Panc1 (cell line): ENCODE data around the gene INHA. TPM values are rescaled to one million over a fixed set of nuclear protein-coding genes. Genes with fewer than 3 reads are reported as not detected.
A peak's percentile ranks its signal among the peaks of the same experiment; 100 is the strongest.

Source experiments
- ATAC-seq: fragments of 200-7000 bp; cut with Tn5 transposase; 2 replicates; pipeline ENCODE4 v1.9.1; 2020; ENCODE audit warnings: mild to moderate bottlenecking, moderate library complexity
- BruUV-seq: library from RNA; stranded (reverse); fragments of 400-500 nt; replicated peaks from 2 replicates; lab custom pipeline; 2021; lab: Mats Ljungman, UMichigan
- CTCF ChIA-PET: fragments of 300-600 bp; sonication (Branson Sonifier 250); formaldehyde crosslinking; loops from one replicate; lab custom pipeline; 2022; ENCODE audit warnings: antibody characterized with exemption; lab: Charles Lee
- POLR2A ChIA-PET: fragments of 300-600 bp; sonication (Branson Sonifier 250); formaldehyde crosslinking; loops from one replicate; lab custom pipeline; 2022; ENCODE audit warnings: antibody characterized with exemption; lab: Charles Lee
- DNase-seq: peaks from one replicate; pipeline ENCODE4 v3.0.0-alpha.2; 2010; ENCODE audit warnings: low read depth, low spot score
- H3K27ac ChIP-seq: 2 replicates; pipeline ENCODE4 v1.5.1; 2011; ENCODE audit warnings: mild to moderate bottlenecking, low read length, inconsistent platforms
- H3K27me3 ChIP-seq: fragments of 200-500 bp; sonication (Bioruptor generic); 2 replicates; pipeline ENCODE4 v1.6.0; 2014; ENCODE audit warnings: low read length, inconsistent platforms; ENCODE audit not compliant: control insufficient read depth, insufficient read depth
- H3K36me3 ChIP-seq: fragments of 200-500 bp; sonication (Bioruptor generic); 2 replicates; pipeline ENCODE4 v1.5.1; 2014; ENCODE audit warnings: inconsistent platforms, mild to moderate bottlenecking, low read length, moderate library complexity; ENCODE audit not compliant: control insufficient read depth, insufficient read depth
- H3K4me1 ChIP-seq: 2 replicates; pipeline ENCODE4 v1.5.1; 2011; ENCODE audit warnings: inconsistent platforms, mild to moderate bottlenecking, low read length, moderate library complexity; ENCODE audit not compliant: control insufficient read depth, insufficient read depth
- H3K4me3 ChIP-seq, 2 experiments: 2 replicates each; pipeline ENCODE4 v1.5.1; 2011 to 2012; ENCODE audit warnings: low read depth in 2 of 2, low read length in 2 of 2, mild to moderate bottlenecking in 2 of 2, inconsistent platforms in 1 of 2, moderate library complexity in 1 of 2
- H3K9me3 ChIP-seq: fragments of 200-500 bp; sonication (Bioruptor generic); 2 replicates; pipeline ENCODE4 v1.5.1; 2014; ENCODE audit warnings: low read depth, mild to moderate bottlenecking, inconsistent platforms, low read length, moderate library complexity; ENCODE audit not compliant: control insufficient read depth, insufficient read depth
- CTCF ChIP-seq: fragments of 450-650 bp; IDR thresholded peaks from 2 replicates; pipeline ENCODE4 v1.5.1; 2017; ENCODE audit warnings: mild to moderate bottlenecking
- POLR2AphosphoS5 ChIP-seq: IDR thresholded peaks from 2 replicates; pipeline ENCODE4 v1.6.1; 2012; ENCODE audit warnings: mild to moderate bottlenecking, low read depth, low read length, moderate library complexity
- SIN3A ChIP-seq: IDR thresholded peaks from 2 replicates; pipeline ENCODE4 v1.6.1; 2012; ENCODE audit warnings: low read depth, mild to moderate bottlenecking, low read length, moderate library complexity, borderline replicate concordance; ENCODE audit not compliant: insufficient read depth
- TCF7L2 ChIP-seq: IDR thresholded peaks from 2 replicates; pipeline ENCODE4 v1.6.1; 2011; ENCODE audit warnings: mild to moderate bottlenecking, low read depth, low read length, inconsistent platforms
- in situ Hi-C: cut with HindIII; loops from 2 replicates; pipeline ENCODE4 v1.10.0; 2016; ENCODE audit warnings: low sequenced_read_pairs, low pct_unique_long_range_greater_than_20kb
- intact Hi-C: fragments of 100-400 bp; cut with micrococcal nuclease; formaldehyde crosslinking; loops from one replicate; pipeline ENCODE4 v1.10.0; 2022; ENCODE audit not compliant: unreplicated experiment
- total RNA-seq: library from RNA; stranded (reverse); gene quantifications from one replicate; pipeline ENCODE4 v1.2.1, GENCODE V29; 2021; ENCODE audit not compliant: unreplicated experiment
- TF ChIP-seq, protein P1 (sequence below), 2 experiments: IDR thresholded peaks; 2 replicates each; pipeline ENCODE4 v1.6.1; 2011 to 2012; ENCODE audit warnings: low read depth in 2 of 2, control low read depth in 1 of 2, low read length in 1 of 2, mild to moderate bottlenecking in 1 of 2, moderate library complexity in 1 of 2; ENCODE audit not compliant: insufficient read depth in 1 of 2

The INHA gene
- total RNA-seq, 1 experiment from 2014 or later: 1.2 TPM

DNA sequence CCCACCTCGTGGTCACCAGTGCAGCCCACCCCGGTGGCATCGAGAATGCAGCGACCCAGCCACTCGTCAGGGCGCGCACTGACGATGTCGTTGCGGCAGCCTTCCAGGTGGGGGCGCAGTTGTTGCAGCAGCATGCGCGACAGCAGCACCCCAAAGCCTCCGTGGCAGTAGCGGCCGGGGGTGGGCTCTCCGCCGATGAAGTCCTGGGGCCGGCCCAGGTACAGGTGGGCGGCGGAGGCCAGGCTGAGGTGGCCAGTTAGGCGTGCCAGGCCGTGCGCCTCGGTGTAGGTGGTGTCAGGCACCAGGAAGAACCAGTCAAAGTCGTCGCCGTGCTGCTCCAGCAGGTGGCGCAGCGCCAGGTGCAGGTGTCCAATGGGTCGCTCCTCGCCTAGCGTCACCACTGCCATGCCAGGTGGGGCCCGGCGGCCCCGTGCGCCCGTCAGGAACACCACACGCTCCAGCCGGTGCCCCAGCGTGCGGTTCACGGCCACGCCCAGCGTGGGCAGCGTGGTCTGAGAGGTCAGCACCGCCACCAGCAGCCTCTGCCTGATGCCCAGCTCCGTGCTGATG, 30.4 kb upstream of the INHA start:
- in situ Hi-C loops: no loop called here
- peak overlapping the region; percentile 26 to 49 for H3K4me3 ChIP-seq
- no peaks in the 10 kb centered on the region for H3K9me3 ChIP-seq
- BruUV-seq: no TSS peak
- TF ChIP-seq, protein P1, sequence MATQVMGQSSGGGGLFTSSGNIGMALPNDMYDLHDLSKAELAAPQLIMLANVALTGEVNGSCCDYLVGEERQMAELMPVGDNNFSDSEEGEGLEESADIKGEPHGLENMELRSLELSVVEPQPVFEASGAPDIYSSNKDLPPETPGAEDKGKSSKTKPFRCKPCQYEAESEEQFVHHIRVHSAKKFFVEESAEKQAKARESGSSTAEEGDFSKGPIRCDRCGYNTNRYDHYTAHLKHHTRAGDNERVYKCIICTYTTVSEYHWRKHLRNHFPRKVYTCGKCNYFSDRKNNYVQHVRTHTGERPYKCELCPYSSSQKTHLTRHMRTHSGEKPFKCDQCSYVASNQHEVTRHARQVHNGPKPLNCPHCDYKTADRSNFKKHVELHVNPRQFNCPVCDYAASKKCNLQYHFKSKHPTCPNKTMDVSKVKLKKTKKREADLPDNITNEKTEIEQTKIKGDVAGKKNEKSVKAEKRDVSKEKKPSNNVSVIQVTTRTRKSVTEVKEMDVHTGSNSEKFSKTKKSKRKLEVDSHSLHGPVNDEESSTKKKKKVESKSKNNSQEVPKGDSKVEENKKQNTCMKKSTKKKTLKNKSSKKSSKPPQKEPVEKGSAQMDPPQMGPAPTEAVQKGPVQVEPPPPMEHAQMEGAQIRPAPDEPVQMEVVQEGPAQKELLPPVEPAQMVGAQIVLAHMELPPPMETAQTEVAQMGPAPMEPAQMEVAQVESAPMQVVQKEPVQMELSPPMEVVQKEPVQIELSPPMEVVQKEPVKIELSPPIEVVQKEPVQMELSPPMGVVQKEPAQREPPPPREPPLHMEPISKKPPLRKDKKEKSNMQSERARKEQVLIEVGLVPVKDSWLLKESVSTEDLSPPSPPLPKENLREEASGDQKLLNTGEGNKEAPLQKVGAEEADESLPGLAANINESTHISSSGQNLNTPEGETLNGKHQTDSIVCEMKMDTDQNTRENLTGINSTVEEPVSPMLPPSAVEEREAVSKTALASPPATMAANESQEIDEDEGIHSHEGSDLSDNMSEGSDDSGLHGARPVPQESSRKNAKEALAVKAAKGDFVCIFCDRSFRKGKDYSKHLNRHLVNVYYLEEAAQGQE (IDR thresholded peaks at IDR 0.05; ENCODE audit: insufficient read depth in 1 of 2, low read depth in 2 of 2, low read length in 1 of 2): no peak
- peak; percentile 100 for TF ChIP-seq CTCF
- H3K27me3 ChIP-seq: no peaks in the 10 kb centered on the region
- intact Hi-C loops: loop anchor here (2.0 to 5.0 kb wide), 2 partner anchors 86 to 147 kb away; partner anchors contain the start of gene SLC4A3
- CTCF ChIA-PET: interaction anchor here (0.5 to 1.3 kb wide), 7 partner anchors 11 to 510 kb away, joined by 3 to 12 read pairs (median 4); no protein-coding TSS in a partner anchor
- POLR2A ChIA-PET: no interaction called here
- ATAC-seq: peak; percentile 72
- peak; percentile 68 for DNase-seq
- H3K27ac ChIP-seq: no peak overlapping the region
- peaks cover 9% of the 10 kb centered on the region; the same call in 1 of the 2 replicates for H3K4me1 ChIP-seq
- 0 out of 2 replicates have a peak, but pooled peaks cover 2% of the 10 kb centered on the region for H3K36me3 ChIP-seq

DNA sequence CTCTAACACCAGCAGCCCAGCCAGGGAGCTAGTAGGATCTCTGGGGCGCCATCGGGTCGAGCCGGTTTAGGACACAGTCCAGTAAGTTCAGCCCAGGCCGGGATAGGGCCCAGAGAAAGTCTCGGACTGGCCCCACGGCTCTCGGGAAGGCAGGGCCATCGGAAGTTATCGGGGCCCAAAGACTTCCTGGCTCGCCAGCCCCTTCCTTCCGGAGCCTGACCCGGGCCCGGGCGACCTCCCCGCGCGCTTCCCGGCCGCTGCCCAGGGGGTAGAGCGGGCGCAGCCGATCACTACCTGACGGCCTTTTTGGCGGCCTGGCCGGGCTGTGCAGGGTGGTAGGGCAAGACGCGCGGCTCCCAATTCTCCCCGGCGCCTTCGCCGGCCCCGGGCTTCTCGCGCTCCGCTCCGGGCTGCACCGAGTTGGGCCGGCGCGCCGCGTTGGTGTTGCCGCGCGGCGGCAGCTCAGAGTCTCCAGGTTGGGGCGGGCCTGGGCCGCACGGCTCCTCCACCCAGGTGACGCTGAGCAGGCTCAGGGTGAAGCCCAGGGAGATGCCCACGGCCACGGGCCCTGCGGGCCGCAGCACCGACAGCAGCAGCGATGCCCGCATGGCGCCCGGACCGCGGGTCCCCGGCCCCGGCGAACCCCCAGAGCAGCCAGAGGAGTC, 29.0 kb upstream of the INHA start:
- in situ Hi-C loops (no loop called here), intact Hi-C loops (loop anchor here (2.0 to 5.0 kb wide), 2 partner anchors 84 to 146 kb away; partner anchors contain the start of gene SLC4A3)
- Histone ChIP-seq H3K27ac (no peak overlapping the region; the same call in 1 of the 2 replicates), H3K9me3 (no peaks in the 10 kb centered on the region), H3K4me3 (peak overlapping the region; percentile 62 to 70), H3K4me1 (peaks cover 9% of the 10 kb centered on the region; the same call in 1 of the 2 replicates), H3K36me3 (0 out of 2 replicates have a peak, but pooled peaks cover 2% of the 10 kb centered on the region), H3K27me3 (no peaks in the 10 kb centered on the region)
- ATAC-seq (peak; percentile 76), DNase-seq (no peak)
- CTCF ChIA-PET: no interaction called here
- TF ChIP-seq POLR2AphosphoS5 (no peak), SIN3A (0 out of 2 replicates have a peak, but pooled peaks have one; percentile 52), TCF7L2 (no peak)
- TF ChIP-seq, protein P1 (IDR thresholded peaks at IDR 0.05; ENCODE audit: insufficient read depth in 1 of 2, low read depth in 2 of 2, low read length in 1 of 2): 0 out of 4 replicates have a peak, but pooled peaks of 1 of the 2 experiments have one; percentile 26
- POLR2A ChIA-PET: no interaction called here
- no TSS peak for BruUV-seq
